Inferior parietal cortex (tissue), 1 donor: ENCODE results near the gene RNMT.
A peak's percentile ranks its signal among the peaks of the same experiment; 100 is the strongest.
"Not testable (repeated sequence)": the region's sequence is repeated elsewhere in the genome, so short reads cannot be mapped to it uniquely, and the experiment has no call there.

Experiments used
- DNase-seq: peaks from one replicate; pipeline ENCODE4 v3.0.0-alpha.2; 2016; ENCODE audit errors: extremely low spot score

Gene RNMT

GRCh38 chr18:13735681-13736080 lies 9.2 kb downstream of the RNMT start:
- no peak for DNase-seq

GRCh38 chr18:13745696-13746095 lies 19.2 kb downstream of the RNMT start:
- DNase-seq, result no peak

GRCh38 chr18:13746633-13747032 lies 20.2 kb downstream of the RNMT start:
- no peak for DNase-seq

- DNase-seq, result not testable (repeated sequence)
Measured at GRCh38 chr18:13751599-13751998, 25.1 kb downstream of the RNMT start.

- no peak for DNase-seq
Measured at GRCh38 chr18:13756261-13756660, 29.8 kb downstream of the RNMT start.

GRCh38 chr18:13756671-13757070 lies 30.2 kb downstream of the RNMT start:
- no peak for DNase-seq

GRCh38 chr18:13758622-13759021 lies 32.1 kb downstream of the RNMT start:
- no peak for DNase-seq

GRCh38 chr18:13760047-13760446 lies 33.6 kb downstream of the RNMT start:
- DNase-seq, result no peak

- DNase-seq, result no peak
Measured at GRCh38 chr18:13762690-13763439, 36.4 kb downstream of the RNMT start.

GRCh38 chr18:13775058-13775457 lies 48.6 kb downstream of the RNMT start:
- DNase-seq, result no peak

GRCh38 chr18:13791181-13791580 lies 64.7 kb downstream of the RNMT start:
- no peak for DNase-seq

GRCh38 chr18:13793819-13794218 lies 67.3 kb downstream of the RNMT start:
- no peak for DNase-seq

- DNase-seq, result no peak
Measured at GRCh38 chr18:13796515-13796914, 70.0 kb downstream of the RNMT start.

- DNase-seq, result no peak
Measured at GRCh38 chr18:13797157-13797611, 70.7 kb downstream of the RNMT start.

- DNase-seq, result no peak
Measured at GRCh38 chr18:13799396-13799795, 72.9 kb downstream of the RNMT start.

- peak; percentile 57 for DNase-seq
Measured at GRCh38 chr18:13800505-13801259, 74.2 kb downstream of the RNMT start.

- DNase-seq, result no peak
Measured at GRCh38 chr18:13801260-13801601, 74.8 kb downstream of the RNMT start.

- DNase-seq, result no peak
Measured at GRCh38 chr18:13804305-13804704, 77.8 kb downstream of the RNMT start.

- DNase-seq, result no peak
Measured at GRCh38 chr18:13808294-13809042, 82.0 kb downstream of the RNMT start.

GRCh38 chr18:13809043-13809430 lies 82.6 kb downstream of the RNMT start:
- no peak for DNase-seq

- no peak for DNase-seq
Measured at GRCh38 chr18:13809531-13810255, 83.2 kb downstream of the RNMT start.

GRCh38 chr18:13810950-13811485 lies 84.5 kb downstream of the RNMT start:
- DNase-seq, result no peak
